ENCODE results near the gene CRYBG1.

The CRYBG1 gene, protein sequence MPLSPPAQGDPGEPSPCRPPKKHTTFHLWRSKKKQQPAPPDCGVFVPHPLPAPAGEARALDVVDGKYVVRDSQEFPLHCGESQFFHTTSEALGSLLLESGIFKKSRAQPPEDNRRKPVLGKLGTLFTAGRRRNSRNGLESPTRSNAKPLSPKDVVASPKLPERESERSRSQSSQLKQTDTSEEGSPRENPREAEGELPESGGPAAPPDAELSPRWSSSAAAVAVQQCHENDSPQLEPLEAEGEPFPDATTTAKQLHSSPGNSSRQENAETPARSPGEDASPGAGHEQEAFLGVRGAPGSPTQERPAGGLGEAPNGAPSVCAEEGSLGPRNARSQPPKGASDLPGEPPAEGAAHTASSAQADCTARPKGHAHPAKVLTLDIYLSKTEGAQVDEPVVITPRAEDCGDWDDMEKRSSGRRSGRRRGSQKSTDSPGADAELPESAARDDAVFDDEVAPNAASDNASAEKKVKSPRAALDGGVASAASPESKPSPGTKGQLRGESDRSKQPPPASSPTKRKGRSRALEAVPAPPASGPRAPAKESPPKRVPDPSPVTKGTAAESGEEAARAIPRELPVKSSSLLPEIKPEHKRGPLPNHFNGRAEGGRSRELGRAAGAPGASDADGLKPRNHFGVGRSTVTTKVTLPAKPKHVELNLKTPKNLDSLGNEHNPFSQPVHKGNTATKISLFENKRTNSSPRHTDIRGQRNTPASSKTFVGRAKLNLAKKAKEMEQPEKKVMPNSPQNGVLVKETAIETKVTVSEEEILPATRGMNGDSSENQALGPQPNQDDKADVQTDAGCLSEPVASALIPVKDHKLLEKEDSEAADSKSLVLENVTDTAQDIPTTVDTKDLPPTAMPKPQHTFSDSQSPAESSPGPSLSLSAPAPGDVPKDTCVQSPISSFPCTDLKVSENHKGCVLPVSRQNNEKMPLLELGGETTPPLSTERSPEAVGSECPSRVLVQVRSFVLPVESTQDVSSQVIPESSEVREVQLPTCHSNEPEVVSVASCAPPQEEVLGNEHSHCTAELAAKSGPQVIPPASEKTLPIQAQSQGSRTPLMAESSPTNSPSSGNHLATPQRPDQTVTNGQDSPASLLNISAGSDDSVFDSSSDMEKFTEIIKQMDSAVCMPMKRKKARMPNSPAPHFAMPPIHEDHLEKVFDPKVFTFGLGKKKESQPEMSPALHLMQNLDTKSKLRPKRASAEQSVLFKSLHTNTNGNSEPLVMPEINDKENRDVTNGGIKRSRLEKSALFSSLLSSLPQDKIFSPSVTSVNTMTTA (N-terminal part only)

GRCh38 chr6:106360410-106360988 lies at the start of gene CRYBG1:
TSS of gene CRYBG1 (plus strand) at chr6:106360717. CDS start at chr6:106360909, 192 bp downstream.
- in situ Hi-C loops (cut with HindIII; ENCODE audit: low sequenced_read_pairs), result no loop called here
- DNase-seq (ENCODE audit: low read depth, low spot score), result no peak
- peak within 1 kb of the TSS; percentile 37 for H3K4me3 ChIP-seq (ENCODE audit: low read depth, low read length)
- TF ChIP-seq CTCF (IDR thresholded peaks at IDR 0.05; ENCODE audit: low read depth, low read length), result peak; percentile 84

DNA sequence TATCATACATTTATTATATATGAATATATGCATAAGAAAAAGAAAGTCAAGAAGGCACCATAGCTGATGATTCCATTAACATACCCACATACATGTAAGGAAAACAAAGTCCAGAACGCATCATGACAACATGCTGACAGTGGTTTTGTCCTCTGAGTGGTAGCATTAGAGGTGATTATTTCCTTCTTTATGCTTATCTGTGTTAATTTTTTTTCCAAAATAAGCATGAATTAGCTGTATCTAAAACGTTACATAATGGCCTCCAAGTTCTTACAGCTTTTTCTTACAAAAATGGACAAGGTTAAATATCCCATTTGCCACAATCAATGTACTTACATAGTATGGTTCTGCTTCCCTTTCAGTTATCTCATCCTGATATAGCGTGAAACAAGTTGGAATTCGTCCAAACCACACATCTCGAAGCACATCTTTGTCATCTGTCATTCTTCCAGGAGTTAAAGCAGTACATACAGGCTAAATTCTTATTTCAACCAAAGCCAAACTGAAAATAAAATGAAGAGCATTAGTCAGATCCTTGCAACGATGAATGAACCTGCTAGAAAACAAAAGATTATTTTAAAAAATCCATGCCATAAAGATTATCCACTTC lies 44.6 kb upstream of the CRYBG1 start:
- TF ChIP-seq CTCF (IDR thresholded peaks at IDR 0.05; ENCODE audit: low read depth, low read length), result no peak
- DNase-seq (ENCODE audit: low read depth, low spot score), result peak; percentile 23
- in situ Hi-C loops (cut with HindIII; ENCODE audit: low sequenced_read_pairs), result no loop called here
- H3K4me3 ChIP-seq (ENCODE audit: low read depth, low read length), result no peak overlapping the region

- H3K4me3 ChIP-seq (ENCODE audit: low read depth, low read length), result no peak overlapping the region
- in situ Hi-C loops (cut with HindIII; ENCODE audit: low sequenced_read_pairs), result no loop called here
- no peak for DNase-seq (ENCODE audit: low read depth, low spot score)
- TF ChIP-seq CTCF (IDR thresholded peaks at IDR 0.05; ENCODE audit: low read depth, low read length), result no peak
Observed at GRCh38 chr6:106316375-106316766, 44.1 kb upstream of the CRYBG1 start.

DNA sequence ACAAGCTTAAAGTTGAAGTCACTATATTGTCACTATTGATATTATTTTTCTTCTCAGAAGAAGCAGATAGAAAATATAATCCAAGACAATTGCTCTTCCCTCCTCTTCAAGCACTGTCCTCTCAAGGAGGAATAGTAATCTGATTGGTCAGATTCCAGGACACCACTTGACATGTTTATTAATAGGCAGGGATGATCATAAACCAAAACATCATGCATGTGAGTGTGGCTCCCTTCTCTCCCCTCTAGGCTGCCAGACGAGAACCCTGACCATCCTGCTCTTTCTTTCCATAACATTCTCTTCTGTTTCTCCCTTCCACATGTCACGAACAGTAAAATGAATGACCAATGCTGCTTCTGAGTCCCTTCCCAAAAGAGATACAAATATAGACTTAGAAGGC lies 42.5 kb upstream of the CRYBG1 start:
- in situ Hi-C loops (cut with HindIII; ENCODE audit: low sequenced_read_pairs), result no loop called here
- DNase-seq (ENCODE audit: low read depth, low spot score), result no peak
- H3K4me3 ChIP-seq (ENCODE audit: low read depth, low read length), result no peak overlapping the region
- no peak for TF ChIP-seq CTCF (IDR thresholded peaks at IDR 0.05; ENCODE audit: low read depth, low read length)

- TF ChIP-seq CTCF (IDR thresholded peaks at IDR 0.05; ENCODE audit: low read depth, low read length), result no peak
- no peak overlapping the region for H3K4me3 ChIP-seq (ENCODE audit: low read depth, low read length)
- in situ Hi-C loops (cut with HindIII; ENCODE audit: low sequenced_read_pairs), result no loop called here
- no peak for DNase-seq (ENCODE audit: low read depth, low spot score)
Observed at GRCh38 chr6:106318851-106319250, 41.7 kb upstream of the CRYBG1 start.
